ENCODE data around the gene SEMA5A. TPM values are rescaled to one million over a fixed set of nuclear protein-coding genes. Genes with fewer than 3 reads are reported as not detected.

The SEMA5A gene
- total RNA-seq, 1 experiment from 2014 or later, result 9.3 TPM

DNA sequence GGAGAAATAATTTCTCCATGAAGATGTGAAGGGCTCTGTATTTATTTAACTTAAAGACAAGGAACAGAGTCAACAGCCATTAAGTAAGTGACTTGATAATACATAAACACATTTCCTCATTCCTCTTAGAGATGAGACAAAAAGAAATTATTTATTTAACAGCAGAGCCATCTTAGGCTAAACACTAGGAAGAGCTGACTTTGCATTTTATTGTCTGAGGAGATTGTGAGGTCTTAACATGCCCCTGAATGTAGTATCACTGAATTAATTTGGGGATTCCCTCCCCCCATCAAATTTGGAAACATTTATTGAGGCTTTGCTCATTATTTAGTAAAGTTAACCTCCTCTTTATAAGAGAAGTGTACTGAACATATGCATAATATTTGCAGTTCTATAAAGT, 49.0 kb upstream of the SEMA5A start (continued):
- TF ChIP-seq, protein P1, sequence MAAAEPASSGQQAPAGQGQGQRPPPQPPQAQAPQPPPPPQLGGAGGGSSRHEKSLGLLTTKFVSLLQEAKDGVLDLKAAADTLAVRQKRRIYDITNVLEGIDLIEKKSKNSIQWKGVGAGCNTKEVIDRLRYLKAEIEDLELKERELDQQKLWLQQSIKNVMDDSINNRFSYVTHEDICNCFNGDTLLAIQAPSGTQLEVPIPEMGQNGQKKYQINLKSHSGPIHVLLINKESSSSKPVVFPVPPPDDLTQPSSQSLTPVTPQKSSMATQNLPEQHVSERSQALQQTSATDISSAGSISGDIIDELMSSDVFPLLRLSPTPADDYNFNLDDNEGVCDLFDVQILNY (CRISPR knock-in tag; IDR thresholded peaks at IDR 0.05), result no peak
- TF ChIP-seq GABPB1 (CRISPR knock-in tag; IDR thresholded peaks at IDR 0.05) (no peak), NR3C1 (CRISPR knock-in tag; conservative IDR thresholded peaks at IDR 0.05; ENCODE audit: low read depth) (no peak), NFE2L1 (CRISPR knock-in tag; IDR thresholded peaks at IDR 0.05) (no peak), NFYB (CRISPR knock-in tag; conservative IDR thresholded peaks at IDR 0.05; ENCODE audit: low read depth) (no peak)

DNA sequence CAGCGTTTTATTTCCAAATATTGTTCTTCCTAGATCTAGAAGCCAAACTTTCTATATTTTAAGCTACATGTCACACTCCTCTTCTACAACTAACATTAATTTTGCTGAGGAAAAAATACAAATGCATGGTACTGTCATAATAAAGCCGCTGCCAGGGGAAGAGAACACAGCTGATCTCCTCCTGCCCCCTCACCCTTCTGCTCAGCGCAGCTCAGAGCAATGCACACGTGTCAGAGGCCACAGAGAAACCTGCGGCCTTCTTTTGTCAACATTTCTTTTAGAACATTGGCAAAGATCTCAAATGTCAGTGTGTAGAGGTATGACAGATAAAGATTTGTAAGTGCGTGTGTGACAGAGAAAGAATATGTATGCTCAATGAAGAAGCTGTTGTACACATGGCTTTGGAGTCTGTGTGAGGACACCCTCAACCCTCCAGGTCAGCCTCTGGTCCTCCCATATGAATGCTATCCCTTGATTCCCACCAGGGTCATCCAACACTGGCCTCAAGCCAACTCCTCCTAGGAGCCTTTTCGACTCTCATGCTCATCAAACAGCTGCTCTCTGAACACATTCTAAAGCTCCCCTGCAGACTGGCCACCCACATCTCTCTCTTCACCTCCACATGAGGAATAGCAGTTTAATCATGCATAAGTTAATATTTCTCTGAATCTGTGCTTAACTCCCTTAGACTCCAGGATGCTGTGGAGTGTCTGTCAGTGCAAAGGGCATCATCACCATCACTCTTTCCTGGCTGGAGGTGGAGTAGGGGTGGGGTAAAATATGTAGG, 43.4 kb upstream of the SEMA5A start:
- ChIA-PET POLR2A (no interaction called here), CTCF (no interaction called here)
- Mint-ChIP-seq H3K4me1 (no peaks in the 10 kb centered on the region), H3K4me3 (no peak overlapping the region), H3K9me3 (no peaks in the 10 kb centered on the region), H3K27me3 (ENCODE audit: low read depth) (no peaks in the 10 kb centered on the region), H3K36me3 (no peaks in the 10 kb centered on the region), H3K27ac (no peak overlapping the region)
- no peak for ATAC-seq
- TF ChIP-seq, protein P2, sequence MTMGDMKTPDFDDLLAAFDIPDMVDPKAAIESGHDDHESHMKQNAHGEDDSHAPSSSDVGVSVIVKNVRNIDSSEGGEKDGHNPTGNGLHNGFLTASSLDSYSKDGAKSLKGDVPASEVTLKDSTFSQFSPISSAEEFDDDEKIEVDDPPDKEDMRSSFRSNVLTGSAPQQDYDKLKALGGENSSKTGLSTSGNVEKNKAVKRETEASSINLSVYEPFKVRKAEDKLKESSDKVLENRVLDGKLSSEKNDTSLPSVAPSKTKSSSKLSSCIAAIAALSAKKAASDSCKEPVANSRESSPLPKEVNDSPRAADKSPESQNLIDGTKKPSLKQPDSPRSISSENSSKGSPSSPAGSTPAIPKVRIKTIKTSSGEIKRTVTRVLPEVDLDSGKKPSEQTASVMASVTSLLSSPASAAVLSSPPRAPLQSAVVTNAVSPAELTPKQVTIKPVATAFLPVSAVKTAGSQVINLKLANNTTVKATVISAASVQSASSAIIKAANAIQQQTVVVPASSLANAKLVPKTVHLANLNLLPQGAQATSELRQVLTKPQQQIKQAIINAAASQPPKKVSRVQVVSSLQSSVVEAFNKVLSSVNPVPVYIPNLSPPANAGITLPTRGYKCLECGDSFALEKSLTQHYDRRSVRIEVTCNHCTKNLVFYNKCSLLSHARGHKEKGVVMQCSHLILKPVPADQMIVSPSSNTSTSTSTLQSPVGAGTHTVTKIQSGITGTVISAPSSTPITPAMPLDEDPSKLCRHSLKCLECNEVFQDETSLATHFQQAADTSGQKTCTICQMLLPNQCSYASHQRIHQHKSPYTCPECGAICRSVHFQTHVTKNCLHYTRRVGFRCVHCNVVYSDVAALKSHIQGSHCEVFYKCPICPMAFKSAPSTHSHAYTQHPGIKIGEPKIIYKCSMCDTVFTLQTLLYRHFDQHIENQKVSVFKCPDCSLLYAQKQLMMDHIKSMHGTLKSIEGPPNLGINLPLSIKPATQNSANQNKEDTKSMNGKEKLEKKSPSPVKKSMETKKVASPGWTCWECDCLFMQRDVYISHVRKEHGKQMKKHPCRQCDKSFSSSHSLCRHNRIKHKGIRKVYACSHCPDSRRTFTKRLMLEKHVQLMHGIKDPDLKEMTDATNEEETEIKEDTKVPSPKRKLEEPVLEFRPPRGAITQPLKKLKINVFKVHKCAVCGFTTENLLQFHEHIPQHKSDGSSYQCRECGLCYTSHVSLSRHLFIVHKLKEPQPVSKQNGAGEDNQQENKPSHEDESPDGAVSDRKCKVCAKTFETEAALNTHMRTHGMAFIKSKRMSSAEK (CRISPR knock-in tag; IDR thresholded peaks at IDR 0.05; ENCODE audit: borderline replicate concordance), result no peak
- no peak for TF ChIP-seq SMAD4 (CRISPR knock-in tag; IDR thresholded peaks at IDR 0.05)
- no peak for TF ChIP-seq JUN (CRISPR knock-in tag; IDR thresholded peaks at IDR 0.05)
- TF ChIP-seq, protein P3, sequence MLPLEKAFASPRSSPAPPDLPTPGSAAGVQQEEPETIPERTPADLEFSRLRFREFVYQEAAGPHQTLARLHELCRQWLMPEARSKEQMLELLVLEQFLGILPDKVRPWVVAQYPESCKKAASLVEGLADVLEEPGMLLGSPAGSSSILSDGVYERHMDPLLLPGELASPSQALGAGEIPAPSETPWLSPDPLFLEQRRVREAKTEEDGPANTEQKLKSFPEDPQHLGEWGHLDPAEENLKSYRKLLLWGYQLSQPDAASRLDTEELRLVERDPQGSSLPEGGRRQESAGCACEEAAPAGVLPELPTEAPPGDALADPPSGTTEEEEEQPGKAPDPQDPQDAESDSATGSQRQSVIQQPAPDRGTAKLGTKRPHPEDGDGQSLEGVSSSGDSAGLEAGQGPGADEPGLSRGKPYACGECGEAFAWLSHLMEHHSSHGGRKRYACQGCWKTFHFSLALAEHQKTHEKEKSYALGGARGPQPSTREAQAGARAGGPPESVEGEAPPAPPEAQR (CRISPR knock-in tag; IDR thresholded peaks at IDR 0.05), result no peak
- TF ChIP-seq MYBL2 (CRISPR knock-in tag; IDR thresholded peaks at IDR 0.05), result no peak
- TF ChIP-seq, protein P4, sequence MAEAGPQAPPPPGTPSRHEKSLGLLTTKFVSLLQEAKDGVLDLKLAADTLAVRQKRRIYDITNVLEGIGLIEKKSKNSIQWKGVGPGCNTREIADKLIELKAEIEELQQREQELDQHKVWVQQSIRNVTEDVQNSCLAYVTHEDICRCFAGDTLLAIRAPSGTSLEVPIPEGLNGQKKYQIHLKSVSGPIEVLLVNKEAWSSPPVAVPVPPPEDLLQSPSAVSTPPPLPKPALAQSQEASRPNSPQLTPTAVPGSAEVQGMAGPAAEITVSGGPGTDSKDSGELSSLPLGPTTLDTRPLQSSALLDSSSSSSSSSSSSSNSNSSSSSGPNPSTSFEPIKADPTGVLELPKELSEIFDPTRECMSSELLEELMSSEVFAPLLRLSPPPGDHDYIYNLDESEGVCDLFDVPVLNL (CRISPR knock-in tag; IDR thresholded peaks at IDR 0.05; ENCODE audit: borderline replicate concordance, low read depth), result no peak
- no peak for TF ChIP-seq ZNF263 (CRISPR knock-in tag; IDR thresholded peaks at IDR 0.05; ENCODE audit: low read depth)
- TF ChIP-seq KAT7 (CRISPR knock-in tag; IDR thresholded peaks at IDR 0.05; ENCODE audit: borderline replicate concordance), result no peak
- DNase-seq (ENCODE audit: low spot score), result no peak

DNA sequence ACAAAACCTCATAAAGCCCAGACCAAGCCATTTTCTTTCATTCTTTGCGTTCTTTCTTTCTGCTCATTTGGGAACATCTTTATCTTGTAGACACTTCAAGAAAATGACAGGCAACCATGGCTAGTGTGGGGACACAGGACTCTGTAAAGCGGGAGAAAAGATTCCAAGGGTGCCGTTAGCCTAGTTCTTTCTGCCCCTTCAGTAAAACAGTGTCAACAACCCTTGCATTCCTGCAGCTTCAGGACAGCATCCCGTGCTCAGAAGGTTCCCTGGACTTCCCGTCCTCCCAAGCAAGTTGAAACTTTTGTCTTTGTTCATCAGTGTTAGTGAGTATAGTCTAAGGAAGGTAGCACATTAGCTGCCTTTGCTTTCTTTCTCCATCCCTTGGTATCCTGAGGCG, 42.4 kb upstream of the SEMA5A start:
- CTCF ChIA-PET, result no interaction called here
- H3K4me1 Mint-ChIP-seq, result no peaks in the 10 kb centered on the region
- DNase-seq (ENCODE audit: low spot score), result no peak
- TF ChIP-seq, protein P5, sequence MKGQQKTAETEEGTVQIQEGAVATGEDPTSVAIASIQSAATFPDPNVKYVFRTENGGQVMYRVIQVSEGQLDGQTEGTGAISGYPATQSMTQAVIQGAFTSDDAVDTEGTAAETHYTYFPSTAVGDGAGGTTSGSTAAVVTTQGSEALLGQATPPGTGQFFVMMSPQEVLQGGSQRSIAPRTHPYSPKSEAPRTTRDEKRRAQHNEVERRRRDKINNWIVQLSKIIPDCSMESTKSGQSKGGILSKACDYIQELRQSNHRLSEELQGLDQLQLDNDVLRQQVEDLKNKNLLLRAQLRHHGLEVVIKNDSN (CRISPR knock-in tag; IDR thresholded peaks at IDR 0.05), result no peak
- TF ChIP-seq KAT7 (CRISPR knock-in tag; IDR thresholded peaks at IDR 0.05; ENCODE audit: borderline replicate concordance) (no peak), ZNF396 (CRISPR knock-in tag; IDR thresholded peaks at IDR 0.05; ENCODE audit: borderline replicate concordance) (no peak), ZNF219 (CRISPR knock-in tag; IDR thresholded peaks at IDR 0.05; ENCODE audit: borderline replicate concordance) (no peak)
- TF ChIP-seq, protein P6, sequence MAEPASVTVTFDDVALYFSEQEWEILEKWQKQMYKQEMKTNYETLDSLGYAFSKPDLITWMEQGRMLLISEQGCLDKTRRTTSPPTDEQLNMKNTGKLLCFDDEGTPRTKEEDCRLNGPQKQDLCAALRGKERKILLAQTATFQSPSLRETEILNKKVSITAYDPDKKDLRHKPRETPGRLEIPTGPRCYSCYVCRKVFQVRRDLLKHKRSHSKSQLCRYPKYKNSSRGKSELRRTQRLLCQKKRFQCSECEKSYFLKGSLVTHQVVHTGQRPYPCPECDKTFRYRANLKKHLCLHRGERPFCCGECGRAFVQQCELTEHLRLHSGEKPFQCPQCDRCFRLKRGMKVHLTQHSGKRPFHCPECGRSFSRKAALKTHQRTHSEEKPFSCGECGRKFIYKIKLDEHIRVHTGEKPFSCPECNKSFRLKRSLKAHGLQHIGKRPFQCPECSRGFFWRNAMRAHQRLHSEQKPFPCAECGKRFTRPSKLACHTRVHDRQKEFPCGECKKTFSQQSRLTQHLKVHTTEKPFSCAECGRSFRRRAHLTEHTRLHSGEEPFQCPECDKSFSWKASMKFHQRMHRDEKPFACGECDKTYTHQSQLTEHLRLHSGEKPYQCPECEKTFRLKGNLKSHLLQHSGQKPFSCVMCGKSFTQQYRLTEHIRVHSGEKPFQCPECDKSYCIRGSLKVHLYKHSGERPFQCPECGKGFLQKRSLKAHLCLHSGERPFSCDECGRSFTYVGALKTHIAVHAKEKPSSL (CRISPR knock-in tag; conservative IDR thresholded peaks at IDR 0.05), result no peak
- TF ChIP-seq, protein P7, sequence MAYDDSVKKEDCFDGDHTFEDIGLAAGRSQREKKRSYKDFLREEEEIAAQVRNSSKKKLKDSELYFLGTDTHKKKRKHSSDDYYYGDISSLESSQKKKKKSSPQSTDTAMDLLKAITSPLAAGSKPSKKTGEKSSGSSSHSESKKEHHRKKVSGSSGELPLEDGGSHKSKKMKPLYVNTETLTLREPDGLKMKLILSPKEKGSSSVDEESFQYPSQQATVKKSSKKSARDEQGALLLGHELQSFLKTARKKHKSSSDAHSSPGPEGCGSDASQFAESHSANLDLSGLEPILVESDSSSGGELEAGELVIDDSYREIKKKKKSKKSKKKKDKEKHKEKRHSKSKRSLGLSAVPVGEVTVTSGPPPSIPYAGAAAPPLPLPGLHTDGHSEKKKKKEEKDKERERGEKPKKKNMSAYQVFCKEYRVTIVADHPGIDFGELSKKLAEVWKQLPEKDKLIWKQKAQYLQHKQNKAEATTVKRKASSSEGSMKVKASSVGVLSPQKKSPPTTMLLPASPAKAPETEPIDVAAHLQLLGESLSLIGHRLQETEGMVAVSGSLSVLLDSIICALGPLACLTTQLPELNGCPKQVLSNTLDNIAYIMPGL (CRISPR knock-in tag; IDR thresholded peaks at IDR 0.05), result no peak

More for the DNA sequence above, 42.4 kb upstream of the SEMA5A start:
- no peaks in the 10 kb centered on the region for H3K9me3 Mint-ChIP-seq
- H3K27ac Mint-ChIP-seq, result no peak overlapping the region
- H3K27me3 Mint-ChIP-seq (ENCODE audit: low read depth), result no peaks in the 10 kb centered on the region
- no peak for ATAC-seq
- H3K4me3 Mint-ChIP-seq, result no peak overlapping the region
- H3K36me3 Mint-ChIP-seq, result no peaks in the 10 kb centered on the region
- POLR2A ChIA-PET, result no interaction called here

All from WTC11 (cell line).